ENCODE data around the gene TTI1.

GRCh38 chr20:38002422-38002821 lies 30.8 kb downstream of the TTI1 start:
- TF ChIP-seq EZH2 (IDR thresholded peaks at IDR 0.05; ENCODE audit: borderline replicate concordance, insufficient read depth, low read depth, low read length, poor library complexity, severe bottlenecking), result no peak
- TF ChIP-seq CTCF (IDR thresholded peaks at IDR 0.05), result no peak

Data from B cell (primary cell).